Stimulated activated CD4-positive, alpha-beta T cell treated with anti-CD3 and anti-CD28 coated beads, TNF-alpha, amount 100 ng/mL, for 1 hour (primary cell): ENCODE results near the gene SLC6A3.

Source experiments
- DNase-seq, 3 donors: peaks; one replicate each; pipeline ENCODE4 v3.0.0-alpha.2; 2020; ENCODE audit warnings: low read depth in 3 of 3, low spot score in 1 of 3

Gene SLC6A3

DNA sequence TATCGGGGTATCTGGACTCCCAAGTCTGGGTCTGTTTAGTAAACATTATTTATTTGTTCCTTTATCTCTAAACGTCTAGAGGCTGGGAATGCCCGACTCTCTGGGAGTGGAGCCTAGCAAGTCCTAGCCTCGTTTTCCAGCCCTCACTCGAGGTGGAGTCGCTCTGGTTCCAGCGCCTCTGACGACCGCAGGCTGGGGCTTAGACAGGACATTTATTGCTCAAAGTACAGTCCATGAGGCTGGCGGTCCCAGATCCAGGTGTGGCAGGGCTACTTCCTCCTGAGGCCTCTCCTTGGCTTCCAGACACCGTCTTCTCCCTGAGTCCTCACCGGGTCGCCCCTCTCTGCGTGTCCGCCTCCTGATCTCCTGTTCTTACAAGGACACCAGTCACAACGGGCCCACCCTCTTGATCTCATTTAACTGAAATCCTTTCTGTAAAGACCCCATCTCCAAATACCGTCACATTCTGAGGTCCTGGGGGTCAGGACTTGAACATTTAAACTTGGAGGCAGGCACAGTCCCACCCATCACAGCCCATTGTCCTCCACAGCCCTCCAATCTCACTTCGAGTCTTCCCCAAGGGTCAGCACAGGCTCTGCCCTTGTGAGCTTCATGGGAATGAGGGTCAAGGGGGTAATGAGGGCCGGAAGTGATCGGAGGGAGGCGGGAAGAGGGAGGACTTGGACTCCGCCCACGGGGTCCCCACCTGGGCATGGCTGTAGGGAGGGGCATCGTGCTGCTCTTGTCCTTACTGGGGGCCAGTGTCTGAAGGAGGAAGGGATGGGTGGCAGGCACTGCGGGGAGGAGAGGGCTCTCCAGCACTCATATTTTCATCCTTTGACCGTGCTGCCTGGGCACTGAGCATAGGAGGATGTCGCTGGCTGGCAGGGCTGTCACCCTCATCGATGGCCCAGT lies 88.1 kb downstream of the SLC6A3 start:
- DNase-seq: no peak

DNA sequence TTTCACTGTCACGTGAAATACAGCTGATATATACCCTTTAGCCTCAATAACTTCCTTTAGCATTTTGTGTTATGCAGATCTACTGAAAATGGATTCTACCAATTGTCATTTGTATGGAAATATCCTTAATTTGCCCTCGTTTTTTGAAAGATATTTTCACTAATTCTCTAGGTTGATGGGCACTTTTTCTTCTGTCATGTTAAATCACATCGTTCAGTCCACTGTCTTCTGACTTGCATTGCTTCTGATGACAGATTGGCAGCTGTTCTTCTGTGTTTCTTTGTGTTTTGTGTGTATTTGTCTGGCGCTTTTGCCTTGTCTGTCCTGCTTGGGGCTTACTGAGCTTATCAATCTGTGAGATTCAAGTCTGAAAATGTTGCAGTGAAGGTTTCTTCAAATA lies 90.7 kb downstream of the SLC6A3 start:
- DNase-seq: no peak

- DNase-seq: no peak
These were observed 92.7 kb downstream of the SLC6A3 start for GRCh38 chr5:1352231-1353219.

DNA sequence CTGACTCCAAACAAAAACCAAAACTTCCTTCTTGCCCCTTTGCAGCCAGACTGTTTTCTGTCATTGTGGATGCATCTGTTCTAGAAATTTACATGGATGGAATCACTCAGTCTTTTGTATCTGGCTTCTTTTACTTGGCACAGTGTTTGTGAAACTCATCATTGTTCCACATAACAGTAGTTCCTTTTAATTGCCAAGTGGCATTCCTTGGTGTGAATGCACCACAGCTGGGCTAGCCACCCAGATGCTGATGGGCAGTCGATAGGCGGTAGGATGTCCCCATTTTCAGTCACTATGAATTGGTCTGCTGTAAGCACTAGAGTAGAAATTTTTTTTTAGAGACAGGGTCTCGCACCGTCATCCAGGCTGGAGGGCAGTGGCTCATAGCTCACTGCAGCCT lies 94.1 kb downstream of the SLC6A3 start:
- DNase-seq: no peak

GRCh38 chr5:1349246-1349645 lies 96.0 kb downstream of the SLC6A3 start:
- no peak for DNase-seq

- DNase-seq: no peak
These were observed 96.3 kb downstream of the SLC6A3 start for GRCh38 chr5:1348986-1349245.

GRCh38 chr5:1347571-1347970 lies 97.7 kb downstream of the SLC6A3 start:
- no peak for DNase-seq

GRCh38 chr5:1346627-1347440 lies 98.4 kb downstream of the SLC6A3 start:
- DNase-seq: no peak

GRCh38 chr5:1345876-1346626 lies 99.2 kb downstream of the SLC6A3 start:
- no peak for DNase-seq

- DNase-seq: peak; percentile 62 to 83 (median 80)
These were observed 100.0 kb downstream of the SLC6A3 start, which contains the start of gene CLPTM1L for GRCh38 chr5:1344975-1345838. CLPTM1L (minus strand) TSS chr5:1345099; CDS start chr5:1344841, 258 bp downstream.

DNA sequence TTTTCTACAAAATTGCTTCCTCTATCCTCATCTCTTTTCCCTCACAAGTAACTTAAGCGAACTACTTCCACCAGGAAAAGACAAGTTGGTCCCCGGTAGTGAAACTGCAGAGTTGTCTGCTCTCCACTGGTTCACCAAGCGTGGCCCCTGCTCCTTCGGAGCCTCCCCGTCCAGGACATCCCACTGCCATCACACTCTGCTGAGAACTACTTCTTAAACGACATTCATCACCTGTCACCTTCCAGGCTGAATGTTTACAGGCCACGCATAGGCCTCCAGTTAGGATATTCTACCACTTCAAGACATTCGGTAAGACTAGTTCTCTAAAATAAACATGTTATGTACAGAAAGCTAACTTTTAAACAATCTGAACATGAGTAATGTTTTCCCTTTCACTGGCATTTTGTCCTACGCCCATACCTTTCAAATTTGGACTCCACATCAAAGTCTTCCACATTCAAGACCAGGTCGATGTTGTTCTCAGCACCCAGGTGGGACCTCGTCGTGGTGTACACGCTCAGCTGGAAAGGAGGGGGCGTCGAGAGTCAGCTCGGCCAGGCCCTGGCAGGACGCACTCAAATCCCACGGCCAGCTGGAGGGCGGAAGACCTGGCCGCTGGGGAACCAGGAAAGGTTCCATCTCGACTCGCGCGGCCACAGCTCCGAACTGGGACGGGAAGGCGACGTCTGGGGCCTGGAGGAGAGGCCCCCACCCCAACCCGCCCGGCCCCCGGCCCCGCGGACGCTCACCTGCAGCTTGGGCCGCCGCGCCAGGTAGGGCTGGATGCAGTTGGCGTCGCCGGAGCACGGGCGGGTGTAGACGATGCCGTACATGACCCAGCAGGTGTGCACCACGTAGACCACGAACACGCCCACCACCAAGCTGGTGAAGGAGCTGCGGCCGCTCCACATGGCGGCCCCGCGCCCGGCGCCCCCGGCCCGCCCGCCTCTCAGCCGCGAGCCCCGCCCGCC lies 101.0 kb downstream of the SLC6A3 start:
- peak in 1 of 3 donors; percentile 5 for DNase-seq

GRCh38 chr5:1343315-1343751 lies 101.9 kb downstream of the SLC6A3 start:
- no peak for DNase-seq
